Measurements from ENCODE around the gene NNT. TPM values are rescaled to one million over a fixed set of nuclear protein-coding genes. Genes with fewer than 3 reads are reported as not detected.

Gene NNT
- total RNA-seq, 3 donors from 2014 or later (not counting 1 experiment from before 2014, with no cell fraction given), result 57.0 to 66.1 (median 64.6) TPM

- Mint-ChIP-seq H3K4me3 (no peak overlapping the region), H3K27me3 (ENCODE audit: low read depth in 2 of 2) (no peaks in the 10 kb centered on the region), H3K36me3 (no peaks in the 10 kb centered on the region), H3K9me3 (no peaks in the 10 kb centered on the region), H3K27ac (no peak overlapping the region), H3K4me1 (peaks cover 11 to 14% of the 10 kb centered on the region in 2 donors)
- ATAC-seq, result no peak
- H3K9me3 ChIP-seq (ENCODE audit: control insufficient read depth, insufficient read depth, low read length), result no peaks in the 10 kb centered on the region
- TF ChIP-seq CTCF (IDR thresholded peaks at IDR 0.05), result no peak
- intact Hi-C loops (cut with micrococcal nuclease), result no loop called here
- H3K4me3 ChIP-seq (ENCODE audit: low read length), result no peak overlapping the region
- H3K4me1 ChIP-seq (ENCODE audit: control insufficient read depth, insufficient read depth, low read length), result no peaks in the 10 kb centered on the region
- 100% methylated on average over 1 of the region's 1 CpG for WGBS (ENCODE audit: insufficient coverage)
- H3K27ac ChIP-seq (ENCODE audit: low read length), result no peak overlapping the region
- no peak for DNase-seq
- H3K36me3 ChIP-seq (ENCODE audit: control insufficient read depth, insufficient read depth, low read length), result peaks cover 28% of the 10 kb centered on the region
- no peaks in the 10 kb centered on the region for H3K27me3 ChIP-seq (ENCODE audit: control insufficient read depth, insufficient read depth, low read length)
These were observed 40.3 kb downstream of the NNT start for GRCh38 chr5:43643327-43643726.

- Mint-ChIP-seq H3K4me3 (no peak overlapping the region), H3K27ac (no peak overlapping the region), H3K27me3 (ENCODE audit: low read depth in 2 of 2) (no peaks in the 10 kb centered on the region), H3K9me3 (no peaks in the 10 kb centered on the region), H3K4me1 (peaks cover 11 to 14% of the 10 kb centered on the region in 2 donors), H3K36me3 (peaks cover under 1% of the 10 kb centered on the region)
- intact Hi-C loops (cut with micrococcal nuclease), result no loop called here
- peaks cover 32% of the 10 kb centered on the region for H3K36me3 ChIP-seq (ENCODE audit: control insufficient read depth, insufficient read depth, low read length)
- no peak overlapping the region for H3K4me3 ChIP-seq (ENCODE audit: low read length)
- DNase-seq (no peak), ATAC-seq (no peak)
- no peaks in the 10 kb centered on the region for H3K9me3 ChIP-seq (ENCODE audit: control insufficient read depth, insufficient read depth, low read length)
- WGBS (ENCODE audit: insufficient coverage), result 95% methylated on average over 2 of the region's 2 CpGs
- no peaks in the 10 kb centered on the region for H3K4me1 ChIP-seq (ENCODE audit: control insufficient read depth, insufficient read depth, low read length)
- H3K27me3 ChIP-seq (ENCODE audit: control insufficient read depth, insufficient read depth, low read length), result no peaks in the 10 kb centered on the region
- no peak for TF ChIP-seq CTCF (IDR thresholded peaks at IDR 0.05)
- no peak overlapping the region for H3K27ac ChIP-seq (ENCODE audit: low read length)
These were observed 40.8 kb downstream of the NNT start for GRCh38 chr5:43643750-43644149.

- Histone ChIP-seq H3K27me3 (ENCODE audit: control insufficient read depth, insufficient read depth, low read length) (no peaks in the 10 kb centered on the region), H3K36me3 (ENCODE audit: control insufficient read depth, insufficient read depth, low read length) (peaks cover 57% of the 10 kb centered on the region), H3K4me3 (ENCODE audit: low read length) (no peak overlapping the region), H3K4me1 (ENCODE audit: control insufficient read depth, insufficient read depth, low read length) (no peaks in the 10 kb centered on the region), H3K27ac (ENCODE audit: low read length) (no peak overlapping the region), H3K9me3 (ENCODE audit: control insufficient read depth, insufficient read depth, low read length) (no peaks in the 10 kb centered on the region)
- Mint-ChIP-seq H3K36me3 (peaks cover 8% of the 10 kb centered on the region), H3K4me3 (no peak overlapping the region), H3K9me3 (no peaks in the 10 kb centered on the region), H3K4me1 (peaks cover 0 to 5% of the 10 kb centered on the region in 2 donors), H3K27ac (no peak overlapping the region), H3K27me3 (ENCODE audit: low read depth in 2 of 2) (no peaks in the 10 kb centered on the region)
- 90% methylated on average over 1 of the region's 1 CpG for WGBS (ENCODE audit: insufficient coverage)
- no peak for TF ChIP-seq CTCF (IDR thresholded peaks at IDR 0.05)
- ATAC-seq (no peak), DNase-seq (no peak)
- intact Hi-C loops (cut with micrococcal nuclease), result no loop called here
These were observed 44.0 kb downstream of the NNT start for GRCh38 chr5:43646992-43647391.

- Histone ChIP-seq H3K27me3 (ENCODE audit: control insufficient read depth, insufficient read depth, low read length) (no peaks in the 10 kb centered on the region), H3K9me3 (ENCODE audit: control insufficient read depth, insufficient read depth, low read length) (no peaks in the 10 kb centered on the region), H3K36me3 (ENCODE audit: control insufficient read depth, insufficient read depth, low read length) (peaks cover 65% of the 10 kb centered on the region), H3K4me3 (ENCODE audit: low read length) (no peak overlapping the region), H3K27ac (ENCODE audit: low read length) (no peak overlapping the region), H3K4me1 (ENCODE audit: control insufficient read depth, insufficient read depth, low read length) (no peaks in the 10 kb centered on the region)
- intact Hi-C loops (cut with micrococcal nuclease), result no loop called here
- ATAC-seq (no peak), DNase-seq (no peak)
- Mint-ChIP-seq H3K27me3 (ENCODE audit: low read depth in 2 of 2) (no peaks in the 10 kb centered on the region), H3K9me3 (no peaks in the 10 kb centered on the region), H3K27ac (no peak overlapping the region), H3K4me3 (no peak overlapping the region), H3K4me1 (no peaks in the 10 kb centered on the region), H3K36me3 (peaks cover 8% of the 10 kb centered on the region)
- no peak for TF ChIP-seq CTCF (IDR thresholded peaks at IDR 0.05)
These were observed 44.8 kb downstream of the NNT start for GRCh38 chr5:43647789-43648188.
